Activated CD8-positive, alpha-beta T cell treated with anti-CD3 and anti-CD28 coated beads for 36 hours (primary cell): ENCODE data around the gene KLHL29. TPM values are rescaled to one million over a fixed set of nuclear protein-coding genes. Genes with fewer than 3 reads are reported as not detected.

Experiments
- ATAC-seq: fragments of 200-7000 bp; cut with Tn5 transposase; one replicate; pipeline ENCODE4 v1.10.0; 2021; ENCODE audit warnings: mild to moderate bottlenecking, moderate library complexity
- CTCF ChIA-PET: fragments of 350-600 bp; sonication (Branson Sonifier 250); formaldehyde crosslinking; loops from one replicate; lab custom pipeline; 2021; ENCODE audit warnings: antibody characterized with exemption; lab: Charles Lee
- POLR2A ChIA-PET: fragments of 350-600 bp; sonication (Branson Sonifier 250); formaldehyde crosslinking; loops from one replicate; lab custom pipeline; 2021; ENCODE audit warnings: antibody characterized with exemption; lab: Charles Lee
- DNase-seq: peaks from one replicate; pipeline ENCODE4 v3.0.0-alpha.2; 2020
- H3K27ac Mint-ChIP-seq: one replicate; pipeline ENCODE4 v1.8.0; 2021; ENCODE audit warnings: mild to moderate bottlenecking, mixed read lengths
- H3K27me3 Mint-ChIP-seq: one replicate; pipeline ENCODE4 v1.8.0; 2021; ENCODE audit warnings: mixed read lengths
- H3K36me3 Mint-ChIP-seq: one replicate; pipeline ENCODE4 v1.8.0; 2021; ENCODE audit warnings: low read depth, mixed read lengths
- H3K4me1 Mint-ChIP-seq: one replicate; pipeline ENCODE4 v1.8.0; 2021; ENCODE audit warnings: low read depth, mixed read lengths
- H3K4me3 Mint-ChIP-seq: one replicate; pipeline ENCODE4 v1.8.0; 2021; ENCODE audit warnings: mild to moderate bottlenecking, moderate library complexity, mixed read lengths
- H3K9me3 Mint-ChIP-seq: one replicate; pipeline ENCODE4 v1.8.0; 2021; ENCODE audit warnings: mixed read lengths
- intact Hi-C: fragments of 100-400 bp; cut with micrococcal nuclease; formaldehyde crosslinking; loops from one replicate; pipeline ENCODE4 v1.10.0; 2022
- total RNA-seq, 2 experiments: library from RNA; stranded (reverse); gene quantifications; one replicate each; pipeline ENCODE4 v1.2.3, GENCODE V29; 2021
- TF ChIP-seq, protein P1 (sequence below): fragments of 200-600 bp; IDR thresholded peaks from one replicate; pipeline ENCODE4 v1.8.0; 2022; ENCODE audit warnings: antibody characterized with exemption, mild to moderate bottlenecking

KLHL29 gene
- total RNA-seq, 2 experiments from 2014 or later, result 1.0 to 1.2 TPM

DNA sequence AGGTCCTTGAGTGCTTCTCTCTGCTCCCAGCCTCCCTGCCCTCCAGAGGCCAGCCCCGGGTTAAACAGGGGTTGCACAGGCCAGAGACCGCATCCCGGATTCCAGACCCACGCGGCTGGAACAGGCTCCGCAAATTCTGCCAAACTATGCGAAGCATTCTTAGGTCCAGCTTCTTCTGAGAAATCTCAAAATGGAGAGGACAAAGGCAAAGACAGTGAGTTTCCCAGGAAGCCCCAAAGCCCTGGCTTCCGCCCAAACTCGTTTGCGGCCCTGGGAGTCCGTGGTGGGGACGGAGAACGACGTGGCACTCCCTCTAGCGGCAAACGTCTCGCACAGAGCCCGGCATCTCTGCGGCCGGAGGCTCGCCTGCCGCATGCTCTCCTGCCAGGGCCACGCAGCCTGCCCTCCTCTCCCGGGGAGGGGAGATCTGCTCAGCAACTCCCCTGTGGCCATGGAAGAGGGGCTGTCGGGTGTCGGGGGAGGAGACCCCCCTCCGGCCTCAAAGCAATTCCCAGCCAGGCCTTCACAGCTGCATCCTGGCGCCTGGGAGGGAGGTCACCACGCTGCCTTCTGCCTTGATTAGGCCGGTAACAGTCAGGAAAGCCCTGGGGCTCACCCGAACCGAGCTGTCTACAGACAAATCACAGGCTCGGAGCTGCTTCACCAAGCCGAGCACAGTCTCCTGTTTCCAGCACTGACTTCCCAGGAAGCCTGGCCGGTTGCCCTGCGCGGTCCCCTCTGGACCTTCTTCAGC is 33.4 kb upstream of the KLHL29 start:
- intact Hi-C loops, result no loop called here
- Mint-ChIP-seq H3K9me3 (no peaks in the 10 kb centered on the region), H3K36me3 (no peaks in the 10 kb centered on the region)

DNA sequence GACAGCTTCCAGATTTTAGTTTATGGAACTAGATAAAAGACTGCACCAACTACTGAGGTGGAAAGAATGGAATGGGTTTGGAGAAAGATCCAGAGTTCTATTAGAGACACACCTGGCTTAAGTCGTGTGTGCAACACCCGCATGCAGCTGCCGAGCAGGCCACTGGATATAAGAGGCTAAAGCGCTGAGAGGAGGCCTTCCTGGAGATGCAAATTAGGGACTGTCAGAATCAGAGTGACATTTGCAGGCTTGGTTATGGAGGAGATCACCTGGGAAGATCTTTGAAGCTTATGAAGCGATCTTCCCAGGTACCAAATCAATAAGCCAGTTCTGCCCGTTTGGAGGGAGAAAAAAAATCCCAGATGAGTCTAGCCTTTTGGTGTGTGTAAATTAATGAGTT is 30.4 kb upstream of the KLHL29 start:
- no peak overlapping the region for H3K4me3 Mint-ChIP-seq
- no peaks in the 10 kb centered on the region for H3K9me3 Mint-ChIP-seq
- no peaks in the 10 kb centered on the region for H3K4me1 Mint-ChIP-seq
- intact Hi-C loops, result no loop called here
- CTCF ChIA-PET, result no interaction called here
- H3K27ac Mint-ChIP-seq, result no peak overlapping the region
- ATAC-seq, result no peak
- TF ChIP-seq, protein P1, sequence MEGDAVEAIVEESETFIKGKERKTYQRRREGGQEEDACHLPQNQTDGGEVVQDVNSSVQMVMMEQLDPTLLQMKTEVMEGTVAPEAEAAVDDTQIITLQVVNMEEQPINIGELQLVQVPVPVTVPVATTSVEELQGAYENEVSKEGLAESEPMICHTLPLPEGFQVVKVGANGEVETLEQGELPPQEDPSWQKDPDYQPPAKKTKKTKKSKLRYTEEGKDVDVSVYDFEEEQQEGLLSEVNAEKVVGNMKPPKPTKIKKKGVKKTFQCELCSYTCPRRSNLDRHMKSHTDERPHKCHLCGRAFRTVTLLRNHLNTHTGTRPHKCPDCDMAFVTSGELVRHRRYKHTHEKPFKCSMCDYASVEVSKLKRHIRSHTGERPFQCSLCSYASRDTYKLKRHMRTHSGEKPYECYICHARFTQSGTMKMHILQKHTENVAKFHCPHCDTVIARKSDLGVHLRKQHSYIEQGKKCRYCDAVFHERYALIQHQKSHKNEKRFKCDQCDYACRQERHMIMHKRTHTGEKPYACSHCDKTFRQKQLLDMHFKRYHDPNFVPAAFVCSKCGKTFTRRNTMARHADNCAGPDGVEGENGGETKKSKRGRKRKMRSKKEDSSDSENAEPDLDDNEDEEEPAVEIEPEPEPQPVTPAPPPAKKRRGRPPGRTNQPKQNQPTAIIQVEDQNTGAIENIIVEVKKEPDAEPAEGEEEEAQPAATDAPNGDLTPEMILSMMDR, result no peak
- H3K27me3 Mint-ChIP-seq, result peaks cover 20% of the 10 kb centered on the region
- DNase-seq, result no peak
- no peaks in the 10 kb centered on the region for H3K36me3 Mint-ChIP-seq
- POLR2A ChIA-PET, result interaction anchor here (0.8 kb wide), 1 partner anchor 21 kb away, joined by 3 read pairs; no protein-coding TSS in a partner anchor

More for the DNA sequence above, 33.4 kb upstream of the KLHL29 start:
- no peak overlapping the region for H3K4me3 Mint-ChIP-seq
- TF ChIP-seq, protein P1, result peak; percentile 75
- ATAC-seq (peak; percentile 90), DNase-seq (peak; percentile 67)
- ChIA-PET POLR2A (no interaction called here), CTCF (interaction anchor here (0.6 to 3.2 kb wide), 7 partner anchors 9 to 99 kb away, joined by 3 to 18 read pairs (median 4); no protein-coding TSS in a partner anchor)
- H3K27ac Mint-ChIP-seq, result no peak overlapping the region
- no peaks in the 10 kb centered on the region for H3K4me1 Mint-ChIP-seq
- H3K27me3 Mint-ChIP-seq, result peaks cover 21% of the 10 kb centered on the region

DNA sequence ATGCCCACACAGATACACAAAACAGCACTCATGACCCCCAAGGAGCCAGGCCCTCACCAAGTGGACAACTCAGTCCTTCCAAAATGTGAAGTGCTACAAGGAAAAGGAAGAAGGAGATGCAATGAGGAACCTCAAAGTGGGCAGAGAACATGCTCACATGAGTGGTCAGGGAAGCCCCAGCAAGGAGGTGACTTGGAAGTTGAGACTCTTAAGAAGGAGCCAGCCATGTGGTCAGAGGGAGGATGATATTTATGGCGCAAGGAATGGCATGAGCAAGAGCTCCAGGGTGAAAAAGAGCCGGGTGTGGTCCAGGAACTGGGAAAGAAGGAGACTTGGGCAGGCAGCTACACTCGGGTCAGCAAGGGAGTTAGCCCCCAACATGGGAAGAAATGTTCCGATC is 30.0 kb upstream of the KLHL29 start:
- Mint-ChIP-seq H3K27me3 (peaks cover 19% of the 10 kb centered on the region), H3K27ac (no peak overlapping the region), H3K4me1 (no peaks in the 10 kb centered on the region), H3K9me3 (no peaks in the 10 kb centered on the region), H3K4me3 (no peak overlapping the region), H3K36me3 (no peaks in the 10 kb centered on the region)
- intact Hi-C loops, result no loop called here
- DNase-seq, result no peak
- ChIA-PET POLR2A (interaction anchor here (0.6 kb wide), 1 partner anchor 1369 kb away, joined by 3 read pairs; no protein-coding TSS in a partner anchor), CTCF (no interaction called here)
- TF ChIP-seq, protein P1, result no peak
- ATAC-seq, result no peak

DNA sequence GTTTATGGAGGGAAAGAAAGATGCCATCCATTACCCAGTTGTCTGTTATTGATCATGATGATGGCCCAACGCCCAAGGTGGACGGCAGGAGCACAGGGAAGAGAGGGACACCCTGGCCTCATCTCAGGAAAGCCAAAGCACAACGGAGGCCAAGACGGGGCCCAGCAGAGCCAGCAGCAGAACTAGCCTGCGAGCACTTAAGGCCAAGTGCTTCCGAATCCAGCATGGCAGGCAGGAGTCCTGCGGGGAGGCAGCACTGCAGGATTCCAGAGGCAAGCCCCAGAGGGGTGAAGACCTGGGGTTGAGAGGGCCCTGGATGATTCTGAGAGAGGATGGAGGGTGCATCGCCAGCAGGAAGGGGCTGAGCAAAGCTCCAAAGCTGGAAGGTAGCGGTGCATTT is 28.3 kb upstream of the KLHL29 start:
- Mint-ChIP-seq H3K4me1 (no peaks in the 10 kb centered on the region), H3K27ac (no peak overlapping the region), H3K4me3 (no peak overlapping the region), H3K27me3 (peaks cover 24% of the 10 kb centered on the region), H3K9me3 (no peaks in the 10 kb centered on the region), H3K36me3 (no peaks in the 10 kb centered on the region)
- intact Hi-C loops, result no loop called here
- DNase-seq, result no peak
- TF ChIP-seq, protein P1, result no peak
- ChIA-PET POLR2A (no interaction called here), CTCF (no interaction called here)
- no peak for ATAC-seq
